ENCODE measurements around the gene MED1.

Gene MED1

GRCh38 chr17:39365242-39365641 is 85.8 kb downstream of the MED1 start:
- H3K4me1 ChIP-seq (ENCODE audit: low read length) = no peaks in the 10 kb centered on the region
- no peak overlapping the region for H3K27ac ChIP-seq (ENCODE audit: low read length)
- no peak overlapping the region for H3K4me2 ChIP-seq (ENCODE audit: low read length)
- H3K9me3 ChIP-seq (ENCODE audit: insufficient read depth, low read length) = no peaks in the 10 kb centered on the region
- TF ChIP-seq CTCF (IDR thresholded peaks at IDR 0.05; ENCODE audit: low read depth, low read length) = no peak
- no peaks in the 10 kb centered on the region for H3K27me3 ChIP-seq (ENCODE audit: low read depth, low read length)
- no peaks in the 10 kb centered on the region for H3K79me2 ChIP-seq (ENCODE audit: low read length)
- no peak overlapping the region for H3K4me3 ChIP-seq (ENCODE audit: low read length)
- H3K9ac ChIP-seq (ENCODE audit: low read length) = no peak overlapping the region
- no peak overlapping the region for H2AFZ ChIP-seq (ENCODE audit: low read depth, low read length)
- H4K20me1 ChIP-seq (ENCODE audit: insufficient read depth, low read length) = no peaks in the 10 kb centered on the region
- no peaks in the 10 kb centered on the region for H3K36me3 ChIP-seq (replicated peaks; ENCODE audit: low read depth, low read length)

- Histone ChIP-seq H3K79me2 (ENCODE audit: low read length) (no peaks in the 10 kb centered on the region), H3K4me3 (ENCODE audit: low read length) (no peak overlapping the region), H3K27me3 (ENCODE audit: low read depth, low read length) (no peaks in the 10 kb centered on the region), H3K4me2 (ENCODE audit: low read length) (no peak overlapping the region), H3K9me3 (ENCODE audit: insufficient read depth, low read length) (no peaks in the 10 kb centered on the region), H3K4me1 (ENCODE audit: low read length) (no peaks in the 10 kb centered on the region), H4K20me1 (ENCODE audit: insufficient read depth, low read length) (no peaks in the 10 kb centered on the region), H3K36me3 (replicated peaks; ENCODE audit: low read depth, low read length) (no peaks in the 10 kb centered on the region), H2AFZ (ENCODE audit: low read depth, low read length) (no peak overlapping the region), H3K27ac (ENCODE audit: low read length) (no peak overlapping the region), H3K9ac (ENCODE audit: low read length) (no peak overlapping the region)
- TF ChIP-seq CTCF (IDR thresholded peaks at IDR 0.05; ENCODE audit: low read depth, low read length) (no peak), EZH2phosphoT487 (IDR thresholded peaks at IDR 0.05; ENCODE audit: low read depth) (no peak)
Measured at GRCh38 chr17:39364236-39365025, 86.6 kb downstream of the MED1 start.

- H3K4me2 ChIP-seq (ENCODE audit: low read length) = no peak overlapping the region
- H3K27me3 ChIP-seq (ENCODE audit: low read depth, low read length) = no peaks in the 10 kb centered on the region
- TF ChIP-seq CTCF (IDR thresholded peaks at IDR 0.05; ENCODE audit: low read depth, low read length) = no peak
- H3K9ac ChIP-seq (ENCODE audit: low read length) = no peak overlapping the region
- no peaks in the 10 kb centered on the region for H3K79me2 ChIP-seq (ENCODE audit: low read length)
- no peak overlapping the region for H3K4me3 ChIP-seq (ENCODE audit: low read length)
- H3K9me3 ChIP-seq (ENCODE audit: insufficient read depth, low read length) = no peaks in the 10 kb centered on the region
- no peak overlapping the region for H2AFZ ChIP-seq (ENCODE audit: low read depth, low read length)
- H3K4me1 ChIP-seq (ENCODE audit: low read length) = no peaks in the 10 kb centered on the region
- H3K36me3 ChIP-seq (replicated peaks; ENCODE audit: low read depth, low read length) = no peaks in the 10 kb centered on the region
- H3K27ac ChIP-seq (ENCODE audit: low read length) = no peak overlapping the region
- H4K20me1 ChIP-seq (ENCODE audit: insufficient read depth, low read length) = peaks cover 3% of the 10 kb centered on the region; the same call in 1 of the 2 replicates
Measured at GRCh38 chr17:39361064-39361463, 90.0 kb downstream of the MED1 start.

- Histone ChIP-seq H3K27ac (ENCODE audit: low read length) (no peak overlapping the region), H3K79me2 (ENCODE audit: low read length) (no peaks in the 10 kb centered on the region), H3K27me3 (ENCODE audit: low read depth, low read length) (no peaks in the 10 kb centered on the region), H3K9ac (ENCODE audit: low read length) (no peak overlapping the region), H4K20me1 (ENCODE audit: insufficient read depth, low read length) (peaks cover 3% of the 10 kb centered on the region; the same call in 1 of the 2 replicates), H3K9me3 (ENCODE audit: insufficient read depth, low read length) (no peaks in the 10 kb centered on the region), H2AFZ (ENCODE audit: low read depth, low read length) (no peak overlapping the region), H3K4me1 (ENCODE audit: low read length) (no peaks in the 10 kb centered on the region), H3K4me3 (ENCODE audit: low read length) (no peak overlapping the region), H3K36me3 (replicated peaks; ENCODE audit: low read depth, low read length) (no peaks in the 10 kb centered on the region), H3K4me2 (ENCODE audit: low read length) (no peak overlapping the region)
- TF ChIP-seq CTCF (IDR thresholded peaks at IDR 0.05; ENCODE audit: low read depth, low read length) (no peak), EZH2phosphoT487 (IDR thresholded peaks at IDR 0.05; ENCODE audit: low read depth) (no peak)
Measured at GRCh38 chr17:39360537-39360936, 90.5 kb downstream of the MED1 start.
